Activated CD8-positive, alpha-beta T cell treated with anti-CD3 and anti-CD28 coated beads for 36 hours (primary cell): ENCODE data around the gene ZSWIM4. TPM values are rescaled to one million over a fixed set of nuclear protein-coding genes. Genes with fewer than 3 reads are reported as not detected.

Experiments
- ATAC-seq: fragments of 200-7000 bp; cut with Tn5 transposase; one replicate; pipeline ENCODE4 v1.10.0; 2021; ENCODE audit warnings: mild to moderate bottlenecking, moderate library complexity
- CTCF ChIA-PET: fragments of 350-600 bp; sonication (Branson Sonifier 250); formaldehyde crosslinking; loops from one replicate; lab custom pipeline; 2021; ENCODE audit warnings: antibody characterized with exemption; lab: Charles Lee
- POLR2A ChIA-PET: fragments of 350-600 bp; sonication (Branson Sonifier 250); formaldehyde crosslinking; loops from one replicate; lab custom pipeline; 2021; ENCODE audit warnings: antibody characterized with exemption; lab: Charles Lee
- DNase-seq: peaks from one replicate; pipeline ENCODE4 v3.0.0-alpha.2; 2020
- H3K27ac Mint-ChIP-seq: one replicate; pipeline ENCODE4 v1.8.0; 2021; ENCODE audit warnings: mild to moderate bottlenecking, mixed read lengths
- H3K27me3 Mint-ChIP-seq: one replicate; pipeline ENCODE4 v1.8.0; 2021; ENCODE audit warnings: mixed read lengths
- H3K36me3 Mint-ChIP-seq: one replicate; pipeline ENCODE4 v1.8.0; 2021; ENCODE audit warnings: low read depth, mixed read lengths
- H3K4me1 Mint-ChIP-seq: one replicate; pipeline ENCODE4 v1.8.0; 2021; ENCODE audit warnings: low read depth, mixed read lengths
- H3K4me3 Mint-ChIP-seq: one replicate; pipeline ENCODE4 v1.8.0; 2021; ENCODE audit warnings: mild to moderate bottlenecking, moderate library complexity, mixed read lengths
- H3K9me3 Mint-ChIP-seq: one replicate; pipeline ENCODE4 v1.8.0; 2021; ENCODE audit warnings: mixed read lengths
- CTCF ChIP-seq: fragments of 200-600 bp; IDR thresholded peaks from one replicate; pipeline ENCODE4 v1.8.0; 2022; ENCODE audit warnings: antibody characterized with exemption, mild to moderate bottlenecking
- intact Hi-C: fragments of 100-400 bp; cut with micrococcal nuclease; formaldehyde crosslinking; loops from one replicate; pipeline ENCODE4 v1.10.0; 2022
- total RNA-seq, 2 experiments: library from RNA; stranded (reverse); gene quantifications; one replicate each; pipeline ENCODE4 v1.2.3, GENCODE V29; 2021

The ZSWIM4 gene
- total RNA-seq, 2 experiments from 2014 or later, result 6.6 to 6.8 TPM

DNA sequence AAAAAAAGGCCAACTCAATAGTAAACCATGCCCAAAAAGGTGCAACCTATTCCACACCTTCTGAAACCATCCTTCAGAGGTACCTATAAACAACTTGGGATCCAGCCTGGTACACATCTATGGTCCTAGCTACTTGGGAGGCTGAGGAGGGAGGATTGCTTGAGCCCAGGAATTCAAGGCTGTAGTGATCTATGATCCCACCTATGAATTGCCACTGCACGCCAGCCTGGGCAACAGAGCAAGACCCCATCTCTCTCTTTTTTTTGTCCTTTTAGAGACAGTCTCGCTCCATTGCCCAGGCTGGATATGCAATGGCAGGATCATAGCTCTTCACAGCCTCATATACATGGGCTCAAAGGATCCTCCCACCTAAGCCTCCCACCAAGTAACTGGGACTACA, 26.0 kb downstream of the ZSWIM4 start:
- POLR2A ChIA-PET, result interaction anchor here (1.0 kb wide), 1 partner anchor 15 kb away, joined by 3 read pairs; no protein-coding TSS in a partner anchor
- no peak for DNase-seq
- intact Hi-C loops, result no loop called here
- peaks cover 11% of the 10 kb centered on the region for H3K36me3 Mint-ChIP-seq
- no peak for TF ChIP-seq CTCF
- H3K4me1 Mint-ChIP-seq, result peaks cover 2% of the 10 kb centered on the region
- no peaks in the 10 kb centered on the region for H3K27me3 Mint-ChIP-seq
- H3K9me3 Mint-ChIP-seq, result no peaks in the 10 kb centered on the region
- no peak overlapping the region for H3K4me3 Mint-ChIP-seq
- no peak for ATAC-seq
- no peak overlapping the region for H3K27ac Mint-ChIP-seq
- CTCF ChIA-PET, result interaction anchor here (0.7 to 0.8 kb wide), 2 partner anchors 13 to 33 kb away, joined by 3 to 4 read pairs; no protein-coding TSS in a partner anchor

- DNase-seq, result no peak
- Mint-ChIP-seq H3K27ac (no peak overlapping the region), H3K27me3 (no peaks in the 10 kb centered on the region), H3K4me3 (no peak overlapping the region), H3K36me3 (peaks cover 8% of the 10 kb centered on the region), H3K9me3 (no peaks in the 10 kb centered on the region), H3K4me1 (peaks cover 2% of the 10 kb centered on the region)
- ATAC-seq, result no peak
- ChIA-PET POLR2A (no interaction called here), CTCF (no interaction called here)
- TF ChIP-seq CTCF, result no peak
- intact Hi-C loops, result no loop called here
These were observed 28.0 kb downstream of the ZSWIM4 start for GRCh38 chr19:13823256-13823655.

DNA sequence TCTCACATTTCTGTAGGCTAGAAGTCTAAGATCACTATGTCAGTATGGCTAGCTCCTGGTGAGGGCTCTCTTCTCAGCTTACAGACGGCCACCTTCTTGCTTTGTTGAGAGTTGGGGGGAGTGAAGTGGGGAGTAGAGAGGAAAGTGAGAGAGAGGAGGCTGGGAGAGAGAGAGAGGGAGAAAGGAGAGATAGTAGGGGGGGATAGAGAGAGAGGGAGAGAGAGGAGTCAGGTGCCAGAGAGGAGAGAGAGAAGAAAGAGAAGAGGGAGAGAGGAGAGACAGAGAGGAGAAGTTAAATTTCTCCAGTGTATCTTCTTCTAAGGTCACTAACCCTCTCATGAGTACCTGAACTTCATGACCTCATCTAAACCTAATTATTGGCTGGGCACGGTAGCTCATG, 28.7 kb downstream of the ZSWIM4 start:
- no peaks in the 10 kb centered on the region for H3K9me3 Mint-ChIP-seq
- H3K4me3 Mint-ChIP-seq, result no peak overlapping the region
- H3K27ac Mint-ChIP-seq, result no peak overlapping the region
- ChIA-PET POLR2A (no interaction called here), CTCF (no interaction called here)
- DNase-seq, result no peak
- peaks cover 2% of the 10 kb centered on the region for H3K4me1 Mint-ChIP-seq
- peaks cover 6% of the 10 kb centered on the region for H3K36me3 Mint-ChIP-seq
- TF ChIP-seq CTCF, result no peak
- no peak for ATAC-seq
- no peaks in the 10 kb centered on the region for H3K27me3 Mint-ChIP-seq
- intact Hi-C loops, result no loop called here

GRCh38 chr19:13824703-13825102, 29.5 kb downstream of the ZSWIM4 start:
- DNase-seq (no peak), ATAC-seq (no peak)
- Mint-ChIP-seq H3K27me3 (no peaks in the 10 kb centered on the region), H3K36me3 (peaks cover 6% of the 10 kb centered on the region), H3K4me3 (no peak overlapping the region), H3K27ac (no peak overlapping the region), H3K4me1 (peaks cover 2% of the 10 kb centered on the region), H3K9me3 (no peaks in the 10 kb centered on the region)
- no peak for TF ChIP-seq CTCF
- CTCF ChIA-PET, result interaction anchor here (1.1 kb wide), 1 partner anchor 27 kb away, joined by 4 read pairs; no protein-coding TSS in a partner anchor
- POLR2A ChIA-PET, result no interaction called here
- intact Hi-C loops, result no loop called here

- H3K9me3 Mint-ChIP-seq, result no peaks in the 10 kb centered on the region
- H3K27ac Mint-ChIP-seq, result no peak overlapping the region
- no peak overlapping the region for H3K4me3 Mint-ChIP-seq
- DNase-seq (no peak), ATAC-seq (peak; percentile 51)
- peak; percentile 19 for TF ChIP-seq CTCF
- intact Hi-C loops, result no loop called here
- ChIA-PET POLR2A (no interaction called here), CTCF (interaction anchor here (1.1 kb wide), 1 partner anchor 28 kb away, joined by 4 read pairs; no protein-coding TSS in a partner anchor)
- H3K4me1 Mint-ChIP-seq, result peaks cover 2% of the 10 kb centered on the region
- H3K36me3 Mint-ChIP-seq, result peaks cover 9% of the 10 kb centered on the region
- no peaks in the 10 kb centered on the region for H3K27me3 Mint-ChIP-seq
These were observed 30.5 kb downstream of the ZSWIM4 start for GRCh38 chr19:13825489-13826441.
